Panc1 (cell line): Measurements from ENCODE around the gene CCDC60. TPM values are rescaled to one million over a fixed set of nuclear protein-coding genes. Genes with fewer than 3 reads are reported as not detected.

Experiments
- ATAC-seq: fragments of 200-7000 bp; cut with Tn5 transposase; 2 replicates; pipeline ENCODE4 v1.9.1; 2020; ENCODE audit warnings: mild to moderate bottlenecking, moderate library complexity
- BruUV-seq: library from RNA; stranded (reverse); fragments of 400-500 nt; replicated peaks from 2 replicates; lab custom pipeline; 2021; lab: Mats Ljungman, UMichigan
- CTCF ChIA-PET: fragments of 300-600 bp; sonication (Branson Sonifier 250); formaldehyde crosslinking; loops from one replicate; lab custom pipeline; 2022; ENCODE audit warnings: antibody characterized with exemption; lab: Charles Lee
- POLR2A ChIA-PET: fragments of 300-600 bp; sonication (Branson Sonifier 250); formaldehyde crosslinking; loops from one replicate; lab custom pipeline; 2022; ENCODE audit warnings: antibody characterized with exemption; lab: Charles Lee
- DNase-seq: peaks from one replicate; pipeline ENCODE4 v3.0.0-alpha.2; 2010; ENCODE audit warnings: low read depth, low spot score
- H3K27ac ChIP-seq: 2 replicates; pipeline ENCODE4 v1.5.1; 2011; ENCODE audit warnings: mild to moderate bottlenecking, low read length, inconsistent platforms
- H3K27me3 ChIP-seq: fragments of 200-500 bp; sonication (Bioruptor generic); 2 replicates; pipeline ENCODE4 v1.6.0; 2014; ENCODE audit warnings: low read length, inconsistent platforms; ENCODE audit not compliant: control insufficient read depth, insufficient read depth
- H3K36me3 ChIP-seq: fragments of 200-500 bp; sonication (Bioruptor generic); 2 replicates; pipeline ENCODE4 v1.5.1; 2014; ENCODE audit warnings: inconsistent platforms, mild to moderate bottlenecking, low read length, moderate library complexity; ENCODE audit not compliant: control insufficient read depth, insufficient read depth
- H3K4me1 ChIP-seq: 2 replicates; pipeline ENCODE4 v1.5.1; 2011; ENCODE audit warnings: inconsistent platforms, mild to moderate bottlenecking, low read length, moderate library complexity; ENCODE audit not compliant: control insufficient read depth, insufficient read depth
- H3K4me3 ChIP-seq, 2 experiments: 2 replicates each; pipeline ENCODE4 v1.5.1; 2011 to 2012; ENCODE audit warnings: low read depth in 2 of 2, low read length in 2 of 2, mild to moderate bottlenecking in 2 of 2, inconsistent platforms in 1 of 2, moderate library complexity in 1 of 2
- H3K9me3 ChIP-seq: fragments of 200-500 bp; sonication (Bioruptor generic); 2 replicates; pipeline ENCODE4 v1.5.1; 2014; ENCODE audit warnings: low read depth, mild to moderate bottlenecking, inconsistent platforms, low read length, moderate library complexity; ENCODE audit not compliant: control insufficient read depth, insufficient read depth
- CTCF ChIP-seq: fragments of 450-650 bp; IDR thresholded peaks from 2 replicates; pipeline ENCODE4 v1.5.1; 2017; ENCODE audit warnings: mild to moderate bottlenecking
- POLR2AphosphoS5 ChIP-seq: IDR thresholded peaks from 2 replicates; pipeline ENCODE4 v1.6.1; 2012; ENCODE audit warnings: mild to moderate bottlenecking, low read depth, low read length, moderate library complexity
- SIN3A ChIP-seq: IDR thresholded peaks from 2 replicates; pipeline ENCODE4 v1.6.1; 2012; ENCODE audit warnings: low read depth, mild to moderate bottlenecking, low read length, moderate library complexity, borderline replicate concordance; ENCODE audit not compliant: insufficient read depth
- TCF7L2 ChIP-seq: IDR thresholded peaks from 2 replicates; pipeline ENCODE4 v1.6.1; 2011; ENCODE audit warnings: mild to moderate bottlenecking, low read depth, low read length, inconsistent platforms
- in situ Hi-C: cut with HindIII; loops from 2 replicates; pipeline ENCODE4 v1.10.0; 2016; ENCODE audit warnings: low sequenced_read_pairs, low pct_unique_long_range_greater_than_20kb
- intact Hi-C: fragments of 100-400 bp; cut with micrococcal nuclease; formaldehyde crosslinking; loops from one replicate; pipeline ENCODE4 v1.10.0; 2022; ENCODE audit not compliant: unreplicated experiment
- total RNA-seq: library from RNA; stranded (reverse); gene quantifications from one replicate; pipeline ENCODE4 v1.2.1, GENCODE V29; 2021; ENCODE audit not compliant: unreplicated experiment
- TF ChIP-seq, protein P1 (sequence below), 2 experiments: IDR thresholded peaks; 2 replicates each; pipeline ENCODE4 v1.6.1; 2011 to 2012; ENCODE audit warnings: low read depth in 2 of 2, control low read depth in 1 of 2, low read length in 1 of 2, mild to moderate bottlenecking in 1 of 2, moderate library complexity in 1 of 2; ENCODE audit not compliant: insufficient read depth in 1 of 2

Gene CCDC60
- total RNA-seq, 1 experiment from 2014 or later = not detected

GRCh38 chr12:119308708-119309456 lies 25.6 kb upstream of the CCDC60 start:
- CTCF ChIA-PET = no interaction called here
- in situ Hi-C loops = no loop called here

GRCh38 chr12:119311878-119312277 lies 22.7 kb upstream of the CCDC60 start:
- H3K27ac ChIP-seq = no peak overlapping the region
- H3K27me3 ChIP-seq = no peaks in the 10 kb centered on the region; the same call in 1 of the 2 replicates
- in situ Hi-C loops (no loop called here), intact Hi-C loops (no loop called here)
- ChIA-PET POLR2A (no interaction called here), CTCF (no interaction called here)
- BruUV-seq = no TSS peak
- no peak overlapping the region for H3K4me3 ChIP-seq
- H3K9me3 ChIP-seq = no peaks in the 10 kb centered on the region
- no peak for TF ChIP-seq SIN3A
- TF ChIP-seq POLR2AphosphoS5 = no peak
- TF ChIP-seq CTCF = no peak
- no peaks in the 10 kb centered on the region for H3K4me1 ChIP-seq
- DNase-seq (no peak), ATAC-seq (no peak)
- no peaks in the 10 kb centered on the region for H3K36me3 ChIP-seq

More at GRCh38 chr12:119308708-119309456, 25.6 kb upstream of the CCDC60 start:
- TF ChIP-seq SIN3A = no peak
- no peak for TF ChIP-seq POLR2AphosphoS5
- TF ChIP-seq CTCF = no peak
- TF ChIP-seq TCF7L2 = no peak
- TF ChIP-seq, protein P1, sequence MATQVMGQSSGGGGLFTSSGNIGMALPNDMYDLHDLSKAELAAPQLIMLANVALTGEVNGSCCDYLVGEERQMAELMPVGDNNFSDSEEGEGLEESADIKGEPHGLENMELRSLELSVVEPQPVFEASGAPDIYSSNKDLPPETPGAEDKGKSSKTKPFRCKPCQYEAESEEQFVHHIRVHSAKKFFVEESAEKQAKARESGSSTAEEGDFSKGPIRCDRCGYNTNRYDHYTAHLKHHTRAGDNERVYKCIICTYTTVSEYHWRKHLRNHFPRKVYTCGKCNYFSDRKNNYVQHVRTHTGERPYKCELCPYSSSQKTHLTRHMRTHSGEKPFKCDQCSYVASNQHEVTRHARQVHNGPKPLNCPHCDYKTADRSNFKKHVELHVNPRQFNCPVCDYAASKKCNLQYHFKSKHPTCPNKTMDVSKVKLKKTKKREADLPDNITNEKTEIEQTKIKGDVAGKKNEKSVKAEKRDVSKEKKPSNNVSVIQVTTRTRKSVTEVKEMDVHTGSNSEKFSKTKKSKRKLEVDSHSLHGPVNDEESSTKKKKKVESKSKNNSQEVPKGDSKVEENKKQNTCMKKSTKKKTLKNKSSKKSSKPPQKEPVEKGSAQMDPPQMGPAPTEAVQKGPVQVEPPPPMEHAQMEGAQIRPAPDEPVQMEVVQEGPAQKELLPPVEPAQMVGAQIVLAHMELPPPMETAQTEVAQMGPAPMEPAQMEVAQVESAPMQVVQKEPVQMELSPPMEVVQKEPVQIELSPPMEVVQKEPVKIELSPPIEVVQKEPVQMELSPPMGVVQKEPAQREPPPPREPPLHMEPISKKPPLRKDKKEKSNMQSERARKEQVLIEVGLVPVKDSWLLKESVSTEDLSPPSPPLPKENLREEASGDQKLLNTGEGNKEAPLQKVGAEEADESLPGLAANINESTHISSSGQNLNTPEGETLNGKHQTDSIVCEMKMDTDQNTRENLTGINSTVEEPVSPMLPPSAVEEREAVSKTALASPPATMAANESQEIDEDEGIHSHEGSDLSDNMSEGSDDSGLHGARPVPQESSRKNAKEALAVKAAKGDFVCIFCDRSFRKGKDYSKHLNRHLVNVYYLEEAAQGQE (IDR thresholded peaks at IDR 0.05; ENCODE audit: insufficient read depth in 1 of 2, low read depth in 2 of 2, low read length in 1 of 2) = no peak
- intact Hi-C loops = no loop called here
- DNase-seq = no peak
- H3K36me3 ChIP-seq = no peaks in the 10 kb centered on the region
- no peaks in the 10 kb centered on the region for H3K27me3 ChIP-seq
- no peak overlapping the region for H3K4me3 ChIP-seq
- H3K4me1 ChIP-seq = no peaks in the 10 kb centered on the region
- no TSS peak for BruUV-seq
- POLR2A ChIA-PET = no interaction called here
- H3K27ac ChIP-seq = no peak overlapping the region
- no peak for ATAC-seq
- H3K9me3 ChIP-seq = no peaks in the 10 kb centered on the region
